ENCODE measurements around the gene DHX29. TPM values are rescaled to one million over a fixed set of nuclear protein-coding genes. Genes with fewer than 3 reads are reported as not detected.

Gene DHX29
- total RNA-seq, 4 donors from 2014 or later: 39.1 to 54.0 (median 47.0) TPM

DNA sequence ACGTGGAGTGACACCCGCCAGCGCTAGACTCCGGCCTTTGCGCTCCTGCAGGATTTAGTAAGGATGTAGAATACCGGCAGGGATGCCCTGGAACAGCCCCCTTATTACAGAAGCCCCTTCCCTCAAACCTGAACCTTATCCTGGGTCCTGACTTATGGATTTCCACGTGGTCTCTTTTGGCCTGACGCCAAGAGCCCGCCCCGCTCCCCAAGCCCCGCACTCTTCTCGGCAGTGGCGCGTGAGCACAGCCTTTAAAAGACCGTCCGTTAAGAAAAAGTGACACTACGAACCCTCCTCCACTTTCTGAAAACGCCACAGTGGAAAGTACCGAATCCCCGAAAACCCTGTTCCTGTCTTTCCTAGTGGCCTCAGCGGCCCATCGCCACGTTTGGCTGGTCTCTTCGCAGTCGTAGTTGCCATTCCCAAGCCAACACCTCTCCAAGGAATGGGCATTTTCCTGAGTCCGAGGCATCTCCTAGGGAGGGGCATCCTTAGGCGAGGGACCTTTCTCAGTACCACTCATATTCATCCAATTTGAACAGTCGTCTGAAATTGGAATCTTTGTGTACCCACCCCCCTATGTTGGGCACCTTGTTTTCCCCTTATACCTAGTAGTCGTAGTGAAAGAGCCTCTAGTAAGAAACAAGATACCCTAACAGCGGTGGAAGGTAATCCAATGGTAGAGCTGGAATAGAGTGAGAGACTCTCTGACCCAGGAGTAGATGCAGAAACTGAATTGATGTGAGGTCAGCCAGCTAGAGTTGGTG, 79.6 kb downstream of the DHX29 start:
- no peaks in the 10 kb centered on the region for H3K9me3 ChIP-seq
- H3K27ac ChIP-seq: peak overlapping the region in 2 of 3 donors; percentile 24 to 79
- TF ChIP-seq POLR2A (IDR thresholded peaks at IDR 0.05): no peak
- TF ChIP-seq, protein P1, sequence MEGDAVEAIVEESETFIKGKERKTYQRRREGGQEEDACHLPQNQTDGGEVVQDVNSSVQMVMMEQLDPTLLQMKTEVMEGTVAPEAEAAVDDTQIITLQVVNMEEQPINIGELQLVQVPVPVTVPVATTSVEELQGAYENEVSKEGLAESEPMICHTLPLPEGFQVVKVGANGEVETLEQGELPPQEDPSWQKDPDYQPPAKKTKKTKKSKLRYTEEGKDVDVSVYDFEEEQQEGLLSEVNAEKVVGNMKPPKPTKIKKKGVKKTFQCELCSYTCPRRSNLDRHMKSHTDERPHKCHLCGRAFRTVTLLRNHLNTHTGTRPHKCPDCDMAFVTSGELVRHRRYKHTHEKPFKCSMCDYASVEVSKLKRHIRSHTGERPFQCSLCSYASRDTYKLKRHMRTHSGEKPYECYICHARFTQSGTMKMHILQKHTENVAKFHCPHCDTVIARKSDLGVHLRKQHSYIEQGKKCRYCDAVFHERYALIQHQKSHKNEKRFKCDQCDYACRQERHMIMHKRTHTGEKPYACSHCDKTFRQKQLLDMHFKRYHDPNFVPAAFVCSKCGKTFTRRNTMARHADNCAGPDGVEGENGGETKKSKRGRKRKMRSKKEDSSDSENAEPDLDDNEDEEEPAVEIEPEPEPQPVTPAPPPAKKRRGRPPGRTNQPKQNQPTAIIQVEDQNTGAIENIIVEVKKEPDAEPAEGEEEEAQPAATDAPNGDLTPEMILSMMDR (IDR thresholded peaks at IDR 0.05): no peak
- intact Hi-C loops (cut with DNase I): loop anchor here (10.0 kb wide), 1 partner anchor 77 kb away; the partner anchor contains the start of genes DHX29 and MTREX
- no peaks in the 10 kb centered on the region for H3K36me3 ChIP-seq
- WGBS, 2 donors: 18% methylated on average over 29 to 30 of the region's 30 CpGs
- peak overlapping the region; percentile 19 to 52 (median 28) for H3K4me3 ChIP-seq (replicated peaks in 1 of 3)
- H3K27me3 ChIP-seq: no peaks in the 10 kb centered on the region
- H3K4me1 ChIP-seq: peaks cover 23 to 33% of the 10 kb centered on the region in 2 donors
- peak in 1 of 2 donors; percentile 14 for DNase-seq

DNA sequence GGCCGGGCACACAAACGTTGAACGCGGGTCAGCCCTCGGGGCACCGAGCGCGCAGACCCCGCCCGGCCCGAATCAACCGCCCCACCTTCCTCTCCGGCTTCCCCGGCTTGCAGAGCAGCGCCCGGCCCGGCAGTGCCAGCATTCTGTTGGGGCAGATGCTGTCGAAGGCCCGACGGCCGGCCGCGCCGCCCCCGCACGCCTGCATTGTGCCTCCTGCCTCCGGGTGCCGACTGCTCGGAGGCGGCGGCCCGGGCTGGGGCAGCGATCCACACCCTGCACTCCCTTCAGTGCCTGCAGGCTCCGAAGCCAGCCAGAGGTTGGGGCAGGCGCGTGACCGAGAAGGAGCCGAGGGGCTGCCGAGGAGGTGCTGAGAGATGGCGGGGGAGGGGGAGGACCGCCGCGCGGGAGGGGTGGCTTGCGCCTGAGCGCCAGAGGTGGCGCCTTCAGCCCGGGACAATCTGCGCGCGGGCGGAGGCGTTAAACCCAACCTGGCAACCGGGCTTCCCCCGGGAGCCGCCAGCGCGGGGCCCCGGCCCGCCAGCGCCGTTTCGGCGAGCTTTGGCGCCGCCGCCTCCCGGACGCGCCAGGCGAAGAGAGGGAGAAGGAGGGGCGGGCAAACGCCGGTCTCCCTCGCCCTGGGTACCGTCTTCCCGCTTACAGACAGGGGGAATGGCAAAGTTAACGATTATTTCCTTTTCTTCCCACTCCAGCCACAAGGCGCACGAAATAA, 80.4 kb downstream of the DHX29 start, which contains the start of gene MCIDAS:
Gene MCIDAS, minus strand, starts transcription at position 382 of the 730 bp plus-strand sequence. Its CDS starts 177 bp downstream, at position 205.
- no peaks in the 10 kb centered on the region for H3K36me3 ChIP-seq
- no peaks in the 10 kb centered on the region for H3K9me3 ChIP-seq
- intact Hi-C loops (cut with DNase I): loop anchor here (10.0 kb wide), 1 partner anchor 78 kb away; the partner anchor contains the start of genes DHX29 and MTREX
- H3K27me3 ChIP-seq: no peaks in the 10 kb centered on the region
- H3K27ac ChIP-seq: peak within 1 kb of the TSS in 2 of 3 donors; percentile 30 to 79
- peak within 1 kb of the TSS; percentile 19 to 52 (median 28) for H3K4me3 ChIP-seq (replicated peaks in 1 of 3)
- peak; percentile 88 to 89 for DNase-seq
- peaks cover 19 to 31% of the 10 kb centered on the region in 2 donors for H3K4me1 ChIP-seq
- no peak for TF ChIP-seq POLR2A (IDR thresholded peaks at IDR 0.05)
- TF ChIP-seq, protein P1 (IDR thresholded peaks at IDR 0.05): peak in 4 of 6 experiments; percentile 12 to 49 (median 36)
- WGBS, 2 donors: 0 to 3% methylated on average over 7 to 25 of the region's 80 CpGs

DNA sequence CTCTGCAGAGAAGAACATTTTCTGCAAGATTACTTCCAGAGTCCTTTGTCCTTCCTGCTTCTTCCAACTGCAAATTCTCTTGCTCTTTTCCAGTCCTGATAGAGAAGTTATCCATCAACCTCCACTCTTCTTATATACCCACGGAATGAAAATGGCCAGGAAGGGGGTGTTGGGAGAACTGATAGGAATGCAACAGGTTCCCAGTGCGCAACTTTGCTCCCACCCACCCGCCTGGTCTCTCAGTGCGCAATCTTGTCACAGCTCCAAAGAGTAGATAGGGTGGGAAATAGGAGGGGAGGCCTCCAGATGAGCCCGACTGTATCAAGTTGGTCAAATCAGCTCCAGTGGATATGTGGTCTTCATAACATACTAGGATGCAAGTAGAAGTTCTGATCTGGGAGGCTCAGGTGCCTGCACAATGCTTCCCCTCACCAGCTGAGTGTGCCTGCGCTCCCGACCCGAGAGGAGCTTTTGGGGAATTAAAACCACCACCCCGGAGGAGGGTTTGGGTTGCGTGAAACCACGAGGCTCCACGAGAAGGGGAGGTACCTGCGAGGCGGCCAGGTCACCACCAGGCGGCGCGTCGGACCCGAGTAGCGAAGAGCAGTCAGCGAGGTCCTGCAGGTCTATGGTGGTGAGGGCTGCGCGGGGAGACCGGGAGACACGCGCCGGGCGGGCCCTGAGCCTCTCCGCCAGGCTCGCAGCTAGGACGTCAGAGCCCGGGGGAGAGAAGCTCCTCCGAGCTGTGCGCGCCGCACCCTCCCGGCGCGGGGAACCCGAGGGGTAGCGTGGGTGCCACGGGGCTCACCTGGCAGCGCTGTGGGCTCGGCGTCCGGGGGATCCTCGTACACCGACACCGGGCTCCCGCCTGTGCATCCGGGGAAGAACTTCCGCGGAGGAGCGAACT, 81.2 kb downstream of the DHX29 start:
- peak; percentile 83 to 87 for DNase-seq
- WGBS, 2 donors: 13 to 18% methylated on average over 21 to 27 of the region's 54 CpGs
- H3K9me3 ChIP-seq: no peaks in the 10 kb centered on the region

DNA sequence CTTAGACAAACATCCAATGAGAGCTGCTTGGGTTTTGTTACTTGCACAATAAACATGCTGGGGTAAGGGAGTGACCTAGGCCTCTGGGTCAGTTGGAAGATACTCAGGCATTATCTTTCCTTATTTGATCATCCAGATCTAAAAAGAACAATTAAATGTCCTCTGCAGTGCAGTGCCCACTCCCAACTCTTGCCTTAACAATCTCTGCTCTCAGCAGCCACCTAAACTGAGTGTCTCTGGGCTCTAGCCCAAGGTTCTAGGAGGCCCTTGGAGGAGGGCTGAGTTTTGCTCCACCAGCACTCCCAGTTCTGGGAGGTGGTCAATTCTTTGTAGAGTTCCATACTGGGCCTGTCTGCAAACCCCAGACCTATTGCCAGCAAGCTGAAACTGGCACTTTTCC, 82.1 kb downstream of the DHX29 start:
- H3K27me3 ChIP-seq: no peaks in the 10 kb centered on the region
- peaks cover 8 to 27% of the 10 kb centered on the region in 2 donors for H3K4me1 ChIP-seq
- intact Hi-C loops (cut with DNase I): loop anchor here (10.0 kb wide), 1 partner anchor 79 kb away; the partner anchor contains the start of genes DHX29 and MTREX
- no peak overlapping the region for H3K4me3 ChIP-seq (replicated peaks in 1 of 3)
- DNase-seq: no peak
- TF ChIP-seq, protein P1 (IDR thresholded peaks at IDR 0.05): no peak
- no peaks in the 10 kb centered on the region for H3K36me3 ChIP-seq
- H3K9me3 ChIP-seq: no peaks in the 10 kb centered on the region
- no peak overlapping the region for H3K27ac ChIP-seq

More for the DNA sequence above, 81.2 kb downstream of the DHX29 start:
- H3K27ac ChIP-seq: peak overlapping the region in 2 of 3 donors; percentile 30 to 79
- TF ChIP-seq, protein P1 (IDR thresholded peaks at IDR 0.05): peak; percentile 44 to 91 (median 76)
- TF ChIP-seq POLR2A (IDR thresholded peaks at IDR 0.05): peak in 1 of 2 donors; percentile 54
- H3K27me3 ChIP-seq: no peaks in the 10 kb centered on the region
- H3K36me3 ChIP-seq: no peaks in the 10 kb centered on the region
- H3K4me1 ChIP-seq: peaks cover 12 to 22% of the 10 kb centered on the region in 2 donors
- H3K4me3 ChIP-seq (replicated peaks in 1 of 3): peak overlapping the region; percentile 6 to 52 (median 19)
- intact Hi-C loops (cut with DNase I): loop anchor here (10.0 kb wide), 1 partner anchor 79 kb away; the partner anchor contains the start of genes DHX29 and MTREX

Data from thyroid gland (tissue), 4 donors.